Activated naive CD8-positive, alpha-beta T cell treated with anti-CD3 and anti-CD28 coated beads, Interleukin-2, amount 50 U/mL, for 24 hours (primary cell): Measurements from ENCODE around the gene CORO2B.

ENCODE experiments used
- ATAC-seq: fragments of 150-1000 bp; cut with Tn5 transposase; one replicate; pipeline ENCODE4 v1.10.0; 2021
- DNase-seq: peaks from one replicate; pipeline ENCODE4 v3.0.0; 2021
- H3K27ac Mint-ChIP-seq: one replicate; pipeline ENCODE4 v1.8.0; 2021; ENCODE audit warnings: mild to moderate bottlenecking, mixed read lengths
- H3K27me3 Mint-ChIP-seq: one replicate; pipeline ENCODE4 v1.8.0; 2021; ENCODE audit warnings: mixed read lengths
- H3K36me3 Mint-ChIP-seq: one replicate; pipeline ENCODE4 v1.8.0; 2021; ENCODE audit warnings: low read depth, mixed read lengths
- H3K4me1 Mint-ChIP-seq: one replicate; pipeline ENCODE4 v1.8.0; 2021; ENCODE audit warnings: mixed read lengths
- H3K4me3 Mint-ChIP-seq: one replicate; pipeline ENCODE4 v1.8.0; 2021; ENCODE audit warnings: mild to moderate bottlenecking, moderate library complexity, mixed read lengths
- H3K9me3 Mint-ChIP-seq: one replicate; pipeline ENCODE4 v1.8.0; 2021; ENCODE audit warnings: mixed read lengths

Gene CORO2B

GRCh38 chr15:68559345-68560310 lies 19.2 kb upstream of the CORO2B start:
- Mint-ChIP-seq H3K9me3 (no peaks in the 10 kb centered on the region), H3K27me3 (peaks cover 59% of the 10 kb centered on the region), H3K4me1 (peaks cover 21% of the 10 kb centered on the region), H3K27ac (no peak overlapping the region), H3K36me3 (no peaks in the 10 kb centered on the region), H3K4me3 (peak overlapping the region; percentile 78)
- ATAC-seq (peak; percentile 70), DNase-seq (peak; percentile 80)

GRCh38 chr15:68560501-68561113 lies 18.2 kb upstream of the CORO2B start:
- H3K4me3 Mint-ChIP-seq = no peak overlapping the region
- DNase-seq (no peak), ATAC-seq (no peak)
- H3K27ac Mint-ChIP-seq = no peak overlapping the region
- peaks cover 21% of the 10 kb centered on the region for H3K4me1 Mint-ChIP-seq
- no peaks in the 10 kb centered on the region for H3K9me3 Mint-ChIP-seq
- no peaks in the 10 kb centered on the region for H3K36me3 Mint-ChIP-seq
- H3K27me3 Mint-ChIP-seq = peaks cover 56% of the 10 kb centered on the region

GRCh38 chr15:68561171-68561900 lies 17.5 kb upstream of the CORO2B start:
- peaks cover 21% of the 10 kb centered on the region for H3K4me1 Mint-ChIP-seq
- H3K4me3 Mint-ChIP-seq = no peak overlapping the region
- H3K9me3 Mint-ChIP-seq = no peaks in the 10 kb centered on the region
- no peaks in the 10 kb centered on the region for H3K36me3 Mint-ChIP-seq
- ATAC-seq (no peak), DNase-seq (no peak)
- peaks cover 50% of the 10 kb centered on the region for H3K27me3 Mint-ChIP-seq
- no peak overlapping the region for H3K27ac Mint-ChIP-seq

DNA sequence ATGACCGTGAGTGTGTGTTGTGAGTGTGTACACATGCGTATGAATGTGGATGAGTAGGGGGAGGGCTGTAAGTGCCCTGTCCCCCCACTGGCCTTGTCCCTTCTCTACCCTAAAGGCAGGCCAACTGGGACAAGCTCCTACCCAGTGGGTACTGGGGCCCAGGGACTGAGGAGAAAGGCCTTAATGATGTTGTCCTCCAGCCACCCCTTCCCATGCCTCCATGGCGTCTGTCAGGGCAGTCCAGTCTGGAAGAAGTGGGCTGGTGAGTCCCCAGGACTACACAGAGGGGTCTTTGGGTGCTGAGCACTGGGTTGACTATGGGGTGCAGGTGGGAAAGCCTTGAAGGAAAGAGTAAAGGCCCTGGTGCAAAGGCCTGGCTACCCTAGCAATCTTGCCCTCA lies 16.9 kb upstream of the CORO2B start:
- Mint-ChIP-seq H3K27me3 (peaks cover 46% of the 10 kb centered on the region), H3K27ac (no peak overlapping the region), H3K4me3 (no peak overlapping the region), H3K9me3 (no peaks in the 10 kb centered on the region), H3K4me1 (peaks cover 21% of the 10 kb centered on the region), H3K36me3 (no peaks in the 10 kb centered on the region)
- no peak for ATAC-seq
- DNase-seq = no peak

DNA sequence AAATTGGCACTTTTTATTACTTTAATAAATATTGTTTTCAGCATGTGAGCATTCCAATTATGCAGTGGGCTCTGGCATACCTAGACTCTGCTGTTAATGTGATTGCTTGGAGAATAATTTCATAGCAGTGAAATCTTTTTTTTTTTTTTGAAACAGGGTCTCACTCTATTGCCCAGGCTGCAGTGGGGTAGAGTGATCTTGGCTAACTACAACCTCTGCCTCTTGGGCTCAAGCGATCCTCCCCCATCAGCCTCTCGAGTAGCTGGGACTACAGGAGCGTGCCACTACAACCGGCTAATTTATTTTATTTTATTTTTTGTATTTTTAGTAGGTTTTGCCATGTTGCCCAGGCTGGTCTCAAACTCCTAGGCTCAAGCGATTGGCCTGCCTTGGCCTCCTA lies 14.6 kb upstream of the CORO2B start:
- Mint-ChIP-seq H3K9me3 (no peaks in the 10 kb centered on the region), H3K27me3 (peaks cover 32% of the 10 kb centered on the region), H3K36me3 (no peaks in the 10 kb centered on the region), H3K4me3 (no peak overlapping the region), H3K27ac (no peak overlapping the region), H3K4me1 (peaks cover 14% of the 10 kb centered on the region)
- ATAC-seq (no peak), DNase-seq (no peak)

DNA sequence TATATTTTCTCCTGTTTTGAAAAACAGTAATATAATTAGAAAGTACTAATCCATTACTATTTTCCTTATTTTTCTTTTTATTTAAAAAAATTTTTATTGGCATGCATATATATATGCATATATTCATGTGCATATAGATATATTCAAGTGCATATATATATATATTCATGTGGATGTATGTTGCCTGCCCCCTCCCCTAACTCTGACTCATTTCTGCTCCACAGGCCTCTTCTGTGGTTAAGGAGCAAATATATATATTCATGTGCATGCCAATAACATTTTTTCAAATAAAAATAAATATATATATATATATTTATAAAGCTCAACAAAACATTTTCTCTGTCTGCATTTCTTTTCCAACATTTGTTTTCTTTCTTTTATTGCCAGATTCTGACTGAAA lies 13.6 kb upstream of the CORO2B start:
- H3K9me3 Mint-ChIP-seq = no peaks in the 10 kb centered on the region
- H3K4me3 Mint-ChIP-seq = no peak overlapping the region
- ATAC-seq (no peak), DNase-seq (no peak)
- no peak overlapping the region for H3K27ac Mint-ChIP-seq
- H3K4me1 Mint-ChIP-seq = peaks cover 5% of the 10 kb centered on the region
- H3K27me3 Mint-ChIP-seq = peaks cover 28% of the 10 kb centered on the region
- H3K36me3 Mint-ChIP-seq = no peaks in the 10 kb centered on the region

DNA sequence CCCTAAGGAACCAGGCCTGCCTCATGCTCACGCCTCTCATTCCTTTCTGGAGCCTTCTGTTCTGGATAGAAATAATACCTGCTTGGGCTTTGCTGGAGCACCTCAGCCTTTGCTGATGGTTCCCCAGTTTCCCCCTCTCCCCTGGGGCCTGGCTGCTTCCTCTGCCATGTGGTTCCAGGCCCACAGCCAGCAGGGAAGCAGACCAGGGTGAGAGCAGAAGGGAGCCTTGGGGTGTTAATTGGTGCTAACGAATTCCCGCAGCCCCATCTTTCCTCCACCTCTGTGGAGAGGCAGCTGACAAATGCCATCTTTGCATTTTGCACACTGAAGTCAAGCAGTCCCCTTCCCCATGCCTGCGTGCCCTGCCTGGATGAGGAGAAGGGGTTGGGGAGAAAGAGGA lies 13.1 kb upstream of the CORO2B start:
- Mint-ChIP-seq H3K9me3 (no peaks in the 10 kb centered on the region), H3K36me3 (no peaks in the 10 kb centered on the region), H3K4me1 (no peaks in the 10 kb centered on the region), H3K27me3 (peaks cover 24% of the 10 kb centered on the region), H3K4me3 (no peak overlapping the region), H3K27ac (no peak overlapping the region)
- no peak for ATAC-seq
- no peak for DNase-seq

GRCh38 chr15:68566377-68566954 lies 12.3 kb upstream of the CORO2B start:
- Mint-ChIP-seq H3K27me3 (peaks cover 28% of the 10 kb centered on the region), H3K36me3 (no peaks in the 10 kb centered on the region), H3K4me1 (no peaks in the 10 kb centered on the region), H3K4me3 (no peak overlapping the region), H3K27ac (no peak overlapping the region), H3K9me3 (no peaks in the 10 kb centered on the region)
- no peak for ATAC-seq
- DNase-seq = no peak

- Mint-ChIP-seq H3K4me1 (no peaks in the 10 kb centered on the region), H3K27me3 (peaks cover 28% of the 10 kb centered on the region), H3K9me3 (no peaks in the 10 kb centered on the region), H3K36me3 (no peaks in the 10 kb centered on the region), H3K4me3 (no peak overlapping the region), H3K27ac (no peak overlapping the region)
- no peak for ATAC-seq
- no peak for DNase-seq
These were observed 11.4 kb upstream of the CORO2B start for GRCh38 chr15:68567345-68567744.

DNA sequence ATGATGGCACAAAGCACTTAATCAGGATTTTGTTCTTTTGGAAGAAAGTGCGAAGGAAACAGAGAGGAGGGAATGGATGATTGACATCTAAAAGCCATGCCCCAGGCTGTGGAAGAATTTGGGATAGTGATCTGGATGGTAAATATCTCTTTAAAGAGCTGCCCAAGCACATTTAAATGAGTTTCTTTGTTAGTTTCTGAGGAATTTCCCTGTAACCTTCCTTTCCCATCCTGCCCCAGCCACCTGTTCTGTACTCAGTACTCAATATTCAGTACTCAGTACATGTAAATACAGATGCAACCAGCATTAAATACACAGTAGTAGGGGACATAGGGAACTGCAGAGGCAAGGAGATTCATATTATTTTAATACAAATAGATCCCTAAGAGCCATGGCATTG lies 7.8 kb upstream of the CORO2B start:
- H3K27ac Mint-ChIP-seq = no peak overlapping the region
- H3K27me3 Mint-ChIP-seq = peaks cover 44% of the 10 kb centered on the region
- no peaks in the 10 kb centered on the region for H3K4me1 Mint-ChIP-seq
- DNase-seq = no peak
- H3K4me3 Mint-ChIP-seq = no peak overlapping the region
- no peaks in the 10 kb centered on the region for H3K9me3 Mint-ChIP-seq
- no peak for ATAC-seq
- no peaks in the 10 kb centered on the region for H3K36me3 Mint-ChIP-seq

DNA sequence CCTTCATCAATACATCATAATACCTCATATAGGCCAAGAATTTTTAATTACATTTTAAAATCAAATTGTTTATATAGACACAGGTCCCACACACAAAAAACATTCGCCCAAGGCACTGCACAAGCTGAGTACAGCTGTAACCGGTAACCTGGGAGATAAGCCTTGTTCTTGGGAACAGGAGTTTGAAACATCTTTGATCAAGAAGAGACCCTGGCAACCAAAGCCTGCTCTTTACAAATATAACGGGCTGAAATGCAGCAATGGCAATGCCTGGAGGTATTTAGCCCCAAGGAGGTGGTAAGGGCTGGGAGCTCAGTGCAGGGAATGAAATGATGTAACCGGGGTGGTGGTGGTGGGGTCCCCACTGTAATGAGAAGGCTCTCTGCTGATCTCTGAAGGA lies 7.2 kb upstream of the CORO2B start:
- Mint-ChIP-seq H3K4me1 (no peaks in the 10 kb centered on the region), H3K27me3 (peaks cover 49% of the 10 kb centered on the region), H3K36me3 (no peaks in the 10 kb centered on the region), H3K9me3 (no peaks in the 10 kb centered on the region), H3K27ac (no peak overlapping the region), H3K4me3 (no peak overlapping the region)
- ATAC-seq (no peak), DNase-seq (no peak)

- Mint-ChIP-seq H3K4me1 (no peaks in the 10 kb centered on the region), H3K4me3 (no peak overlapping the region), H3K36me3 (no peaks in the 10 kb centered on the region), H3K9me3 (no peaks in the 10 kb centered on the region), H3K27ac (no peak overlapping the region), H3K27me3 (peaks cover 56% of the 10 kb centered on the region)
- DNase-seq (no peak), ATAC-seq (no peak)
These were observed 6.5 kb upstream of the CORO2B start for GRCh38 chr15:68572309-68572708.

DNA sequence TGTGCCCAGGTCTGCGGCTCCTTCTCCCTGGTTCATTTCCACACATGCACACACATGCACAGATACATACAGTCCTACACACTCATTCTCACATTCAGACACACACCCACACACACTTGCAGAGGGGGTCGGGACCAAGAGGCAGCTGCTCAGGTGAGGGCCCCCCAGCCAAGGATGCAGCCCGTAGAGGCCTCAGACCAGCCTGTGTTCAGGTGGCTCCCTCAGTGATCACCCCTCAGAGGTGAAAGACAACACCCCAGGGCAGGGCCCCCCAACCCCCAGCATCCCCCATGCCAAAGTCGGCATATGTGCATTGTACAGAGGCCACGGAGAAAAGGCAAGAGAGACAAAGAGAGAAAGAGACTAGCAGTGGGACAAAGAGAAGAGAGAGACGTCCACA lies 5.9 kb upstream of the CORO2B start:
- Mint-ChIP-seq H3K27me3 (peaks cover 62% of the 10 kb centered on the region), H3K27ac (no peak overlapping the region), H3K9me3 (no peaks in the 10 kb centered on the region), H3K36me3 (no peaks in the 10 kb centered on the region), H3K4me3 (no peak overlapping the region), H3K4me1 (peaks cover 4% of the 10 kb centered on the region)
- DNase-seq = no peak
- no peak for ATAC-seq

- no peaks in the 10 kb centered on the region for H3K36me3 Mint-ChIP-seq
- no peak overlapping the region for H3K27ac Mint-ChIP-seq
- H3K4me1 Mint-ChIP-seq = peaks cover 7% of the 10 kb centered on the region
- H3K27me3 Mint-ChIP-seq = peaks cover 59% of the 10 kb centered on the region
- DNase-seq (no peak), ATAC-seq (no peak)
- H3K9me3 Mint-ChIP-seq = no peaks in the 10 kb centered on the region
- H3K4me3 Mint-ChIP-seq = no peak overlapping the region
These were observed 4.7 kb upstream of the CORO2B start for GRCh38 chr15:68574046-68574445.
